SU-DHL-6 (cell line): ENCODE data around the gene CRKL.
"Not testable (repeated sequence)": the region's sequence is repeated elsewhere in the genome, so short reads cannot be mapped to it uniquely, and the experiment has no call there.

ENCODE experiments used
- EZH2phosphoT487 ChIP-seq: fragments of 200-600 bp; sonication (generic), shearing (Covaris generic); conservative IDR thresholded peaks from 2 replicates; pipeline ENCODE4 v1.6.1; 2018; ENCODE audit warnings: mild to moderate bottlenecking, antibody characterized with exemption, low read length, moderate library complexity, mixed read lengths
- TF ChIP-seq, protein P1 (sequence below): fragments of 200-600 bp; sonication (generic); IDR thresholded peaks from one replicate; pipeline ENCODE4 v1.5.1; 2017; ENCODE audit warnings: antibody characterized with exemption, mild to moderate bottlenecking, low read length, moderate library complexity; ENCODE audit not compliant: insufficient read depth, poor library complexity, severe bottlenecking

DNA sequence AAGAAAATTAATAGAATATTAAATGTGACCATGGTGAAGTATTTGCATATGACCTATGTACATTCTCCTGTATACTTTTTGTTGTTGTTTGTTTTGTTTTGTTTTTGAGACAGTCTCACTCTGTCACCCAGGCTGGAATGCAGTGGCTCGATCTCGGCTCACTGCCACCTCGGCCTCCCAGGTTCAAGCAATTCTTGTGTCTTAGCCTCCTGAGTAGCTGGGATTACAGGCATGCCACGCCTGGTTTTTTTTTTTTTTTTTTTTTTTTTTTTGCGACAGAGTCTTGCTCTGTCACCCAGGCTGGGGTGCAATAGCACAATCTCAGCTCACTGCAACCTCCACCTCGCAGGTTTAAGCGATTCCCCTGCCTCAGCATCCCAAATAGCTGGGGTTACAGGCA, 19.5 kb upstream of the CRKL start:
- TF ChIP-seq, protein P1, sequence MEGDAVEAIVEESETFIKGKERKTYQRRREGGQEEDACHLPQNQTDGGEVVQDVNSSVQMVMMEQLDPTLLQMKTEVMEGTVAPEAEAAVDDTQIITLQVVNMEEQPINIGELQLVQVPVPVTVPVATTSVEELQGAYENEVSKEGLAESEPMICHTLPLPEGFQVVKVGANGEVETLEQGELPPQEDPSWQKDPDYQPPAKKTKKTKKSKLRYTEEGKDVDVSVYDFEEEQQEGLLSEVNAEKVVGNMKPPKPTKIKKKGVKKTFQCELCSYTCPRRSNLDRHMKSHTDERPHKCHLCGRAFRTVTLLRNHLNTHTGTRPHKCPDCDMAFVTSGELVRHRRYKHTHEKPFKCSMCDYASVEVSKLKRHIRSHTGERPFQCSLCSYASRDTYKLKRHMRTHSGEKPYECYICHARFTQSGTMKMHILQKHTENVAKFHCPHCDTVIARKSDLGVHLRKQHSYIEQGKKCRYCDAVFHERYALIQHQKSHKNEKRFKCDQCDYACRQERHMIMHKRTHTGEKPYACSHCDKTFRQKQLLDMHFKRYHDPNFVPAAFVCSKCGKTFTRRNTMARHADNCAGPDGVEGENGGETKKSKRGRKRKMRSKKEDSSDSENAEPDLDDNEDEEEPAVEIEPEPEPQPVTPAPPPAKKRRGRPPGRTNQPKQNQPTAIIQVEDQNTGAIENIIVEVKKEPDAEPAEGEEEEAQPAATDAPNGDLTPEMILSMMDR: not testable (repeated sequence)
- TF ChIP-seq EZH2phosphoT487: not testable (repeated sequence)
